ENCODE results near the gene PLA2G4B. TPM values are rescaled to one million over a fixed set of nuclear protein-coding genes. Genes with fewer than 3 reads are reported as not detected.

Gene PLA2G4B
- total and polyA plus RNA-seq, 2 donors (not counting 1 experiment from before 2014, with no cell fraction given): 22.6 to 33.2 TPM

DNA sequence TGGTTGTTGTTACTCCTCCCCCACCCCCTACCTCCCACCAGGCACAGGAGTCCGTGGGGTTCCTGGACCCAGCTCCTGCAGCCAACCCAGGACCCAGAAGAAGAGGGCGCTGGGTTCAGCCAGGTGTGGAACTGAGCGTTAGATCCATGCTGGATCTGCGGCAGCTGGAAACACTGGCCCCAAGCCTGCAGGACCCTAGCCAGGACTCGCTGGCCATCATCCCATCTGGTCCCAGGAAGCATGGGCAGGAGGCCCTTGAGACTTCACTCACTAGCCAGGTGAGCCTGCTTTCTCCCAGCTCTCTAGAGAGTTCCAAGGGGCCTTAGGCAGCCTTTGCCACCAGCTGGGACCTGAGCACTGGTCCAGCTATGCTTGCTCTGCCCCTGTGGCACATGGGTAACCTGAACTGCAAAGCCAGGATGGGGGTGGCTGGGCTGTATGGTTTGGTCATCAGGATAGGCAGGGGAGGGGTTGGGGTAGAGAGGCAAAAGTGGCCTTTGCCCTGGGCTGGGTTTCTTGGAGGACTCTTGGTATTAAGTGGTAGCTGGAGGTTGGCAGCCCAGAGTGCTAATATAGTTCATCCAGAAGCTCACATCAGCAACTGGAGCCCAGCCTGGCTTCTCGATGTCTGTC is 17.7 kb upstream of the PLA2G4B start:
- ATAC-seq (ENCODE audit: low read depth) (no peak), DNase-seq (no peak)
- CTCF ChIA-PET: interaction anchor here (0.8 to 7.1 kb wide), 3 partner anchors 9 to 82 kb away, joined by 3 to 38 read pairs (median 13); partner anchors contain the start of gene MAPKBP1
- no peak overlapping the region for H3K4me3 Mint-ChIP-seq
- no peak overlapping the region for H3K9ac ChIP-seq (ENCODE audit: low read length)
- H3K27ac Mint-ChIP-seq: no peak overlapping the region
- no peaks in the 10 kb centered on the region for H4K20me1 ChIP-seq (ENCODE audit: control insufficient read depth, insufficient read depth, low read length, poor library complexity, severe bottlenecking)
- H3K79me2 ChIP-seq (ENCODE audit: control insufficient read depth, insufficient read depth, low read length): no peaks in the 10 kb centered on the region
- H3K4me3 ChIP-seq (ENCODE audit: control extremely low read depth in 1 of 5, extremely low read depth in 1 of 5, insufficient read depth in 1 of 5, low read depth in 2 of 5, low read length in 4 of 5): no peak overlapping the region
- no peaks in the 10 kb centered on the region for H3K27me3 ChIP-seq (replicated peaks in 1 of 4; ENCODE audit: control extremely low read depth in 1 of 4, control insufficient read depth in 3 of 4, insufficient read depth in 4 of 4, low read length in 3 of 4)
- no peak overlapping the region for H3K27ac ChIP-seq (ENCODE audit: low read length in 2 of 2)
- peaks cover 0 to 40% of the 10 kb centered on the region in 2 experiments for H3K36me3 ChIP-seq (replicated peaks in 1 of 2; ENCODE audit: control extremely low read depth in 1 of 2, control insufficient read depth in 1 of 2, extremely low read depth in 1 of 2, insufficient read depth in 2 of 2, low read length in 1 of 2)
- TF ChIP-seq, protein P1, sequence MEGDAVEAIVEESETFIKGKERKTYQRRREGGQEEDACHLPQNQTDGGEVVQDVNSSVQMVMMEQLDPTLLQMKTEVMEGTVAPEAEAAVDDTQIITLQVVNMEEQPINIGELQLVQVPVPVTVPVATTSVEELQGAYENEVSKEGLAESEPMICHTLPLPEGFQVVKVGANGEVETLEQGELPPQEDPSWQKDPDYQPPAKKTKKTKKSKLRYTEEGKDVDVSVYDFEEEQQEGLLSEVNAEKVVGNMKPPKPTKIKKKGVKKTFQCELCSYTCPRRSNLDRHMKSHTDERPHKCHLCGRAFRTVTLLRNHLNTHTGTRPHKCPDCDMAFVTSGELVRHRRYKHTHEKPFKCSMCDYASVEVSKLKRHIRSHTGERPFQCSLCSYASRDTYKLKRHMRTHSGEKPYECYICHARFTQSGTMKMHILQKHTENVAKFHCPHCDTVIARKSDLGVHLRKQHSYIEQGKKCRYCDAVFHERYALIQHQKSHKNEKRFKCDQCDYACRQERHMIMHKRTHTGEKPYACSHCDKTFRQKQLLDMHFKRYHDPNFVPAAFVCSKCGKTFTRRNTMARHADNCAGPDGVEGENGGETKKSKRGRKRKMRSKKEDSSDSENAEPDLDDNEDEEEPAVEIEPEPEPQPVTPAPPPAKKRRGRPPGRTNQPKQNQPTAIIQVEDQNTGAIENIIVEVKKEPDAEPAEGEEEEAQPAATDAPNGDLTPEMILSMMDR (IDR thresholded peaks at IDR 0.05): no peak
- no peak for TF ChIP-seq EZH2 (IDR thresholded peaks at IDR 0.05; ENCODE audit: borderline replicate concordance, insufficient read depth, low read depth, low read length, poor library complexity, severe bottlenecking)
- H3K9me3 Mint-ChIP-seq (ENCODE audit: insufficient read depth): no peaks in the 10 kb centered on the region
- no peaks in the 10 kb centered on the region for H3K4me1 ChIP-seq (ENCODE audit: control insufficient read depth in 2 of 2, insufficient read depth in 2 of 2, low read length in 2 of 2)
- POLR2A ChIA-PET: no interaction called here
- over 99% methylated on average over 6 of the region's 6 CpGs for WGBS (ENCODE audit: insufficient coverage)
- no peaks in the 10 kb centered on the region for H3K4me1 Mint-ChIP-seq
- no peaks in the 10 kb centered on the region for H3K9me3 ChIP-seq (ENCODE audit: control extremely low read depth in 1 of 3, control insufficient read depth in 2 of 3, insufficient read depth in 1 of 3, low read length in 2 of 3)
- H3K4me2 ChIP-seq (replicated peaks; ENCODE audit: low read depth, low read length, poor library complexity, severe bottlenecking): no peak overlapping the region
- intact Hi-C loops (cut with micrococcal nuclease): no loop called here
- H2AFZ ChIP-seq (ENCODE audit: insufficient read depth, low read depth, low read length, poor library complexity, severe bottlenecking): no peak overlapping the region
- H3K27me3 Mint-ChIP-seq: no peaks in the 10 kb centered on the region

- CTCF ChIA-PET: interaction anchor here (2.7 to 7.1 kb wide), 2 partner anchors 10 to 48 kb away, joined by 13 to 38 read pairs; partner anchors contain the start of gene MAPKBP1
- no peaks in the 10 kb centered on the region for H3K9me3 Mint-ChIP-seq (ENCODE audit: insufficient read depth)
- intact Hi-C loops (cut with micrococcal nuclease): no loop called here
Observed at GRCh38 chr15:41821831-41822230, 16.8 kb upstream of the PLA2G4B start.

More at GRCh38 chr15:41821831-41822230, 16.8 kb upstream of the PLA2G4B start:
- H2AFZ ChIP-seq (ENCODE audit: insufficient read depth, low read depth, low read length, poor library complexity, severe bottlenecking): no peak overlapping the region
- H3K4me1 ChIP-seq (ENCODE audit: control insufficient read depth in 2 of 2, insufficient read depth in 2 of 2, low read length in 2 of 2): no peaks in the 10 kb centered on the region
- H3K79me2 ChIP-seq (ENCODE audit: control insufficient read depth, insufficient read depth, low read length): no peaks in the 10 kb centered on the region
- H3K27ac ChIP-seq (ENCODE audit: low read length in 2 of 2): no peak overlapping the region
- ATAC-seq (ENCODE audit: low read depth) (no peak), DNase-seq (no peak)
- H3K27me3 ChIP-seq (replicated peaks in 1 of 4; ENCODE audit: control extremely low read depth in 1 of 4, control insufficient read depth in 3 of 4, insufficient read depth in 4 of 4, low read length in 3 of 4): no peaks in the 10 kb centered on the region
- POLR2A ChIA-PET: no interaction called here
- 100% methylated on average over 2 of the region's 4 CpGs for WGBS (ENCODE audit: insufficient coverage)
- H3K9me3 ChIP-seq (ENCODE audit: control extremely low read depth in 1 of 3, control insufficient read depth in 2 of 3, insufficient read depth in 1 of 3, low read length in 2 of 3): no peaks in the 10 kb centered on the region
- Mint-ChIP-seq H3K27ac (no peak overlapping the region), H3K4me1 (peaks cover 3% of the 10 kb centered on the region), H3K27me3 (no peaks in the 10 kb centered on the region), H3K4me3 (no peak overlapping the region)
- no peak overlapping the region for H3K4me2 ChIP-seq (replicated peaks; ENCODE audit: low read depth, low read length, poor library complexity, severe bottlenecking)
- H3K4me3 ChIP-seq (ENCODE audit: control extremely low read depth in 1 of 5, extremely low read depth in 1 of 5, insufficient read depth in 1 of 5, low read depth in 2 of 5, low read length in 4 of 5): no peak overlapping the region
- peaks cover 0 to 35% of the 10 kb centered on the region in 2 experiments for H3K36me3 ChIP-seq (replicated peaks in 1 of 2; ENCODE audit: control extremely low read depth in 1 of 2, control insufficient read depth in 1 of 2, extremely low read depth in 1 of 2, insufficient read depth in 2 of 2, low read length in 1 of 2)
- H3K9ac ChIP-seq (ENCODE audit: low read length): no peak overlapping the region
- H4K20me1 ChIP-seq (ENCODE audit: control insufficient read depth, insufficient read depth, low read length, poor library complexity, severe bottlenecking): no peaks in the 10 kb centered on the region
- no peak for TF ChIP-seq EZH2 (IDR thresholded peaks at IDR 0.05; ENCODE audit: borderline replicate concordance, insufficient read depth, low read depth, low read length, poor library complexity, severe bottlenecking)
- TF ChIP-seq, protein P1 (IDR thresholded peaks at IDR 0.05): no peak
